Nephron (organoid): ENCODE results near the gene SPARC.

ENCODE experiments used
- H3K27ac Mint-ChIP-seq, 3 experiments: 2 replicates each; pipeline ENCODE4 v1.8.0; 2020; ENCODE audit warnings: mixed read lengths in 3 of 3, mild to moderate bottlenecking in 2 of 3, moderate library complexity in 1 of 3
- H3K27me3 Mint-ChIP-seq: 2 replicates; pipeline ENCODE4 v1.8.0; 2021; ENCODE audit warnings: low read depth, mild to moderate bottlenecking, moderate library complexity, mixed read lengths
- H3K36me3 Mint-ChIP-seq: 2 replicates; pipeline ENCODE4 v1.8.0; 2020; ENCODE audit warnings: low read depth, mixed read lengths
- H3K4me1 Mint-ChIP-seq: 2 replicates; pipeline ENCODE4 v1.8.0; 2020; ENCODE audit warnings: mixed read lengths
- H3K4me3 Mint-ChIP-seq, 3 experiments: 2 replicates each; pipeline ENCODE4 v1.8.0; 2020; ENCODE audit warnings: mild to moderate bottlenecking in 3 of 3, mixed read lengths in 3 of 3, moderate library complexity in 2 of 3
- H3K9me3 Mint-ChIP-seq: 2 replicates; pipeline ENCODE4 v1.8.0; 2020; ENCODE audit warnings: mixed read lengths
- CTCF ChIP-seq, 3 experiments: fragments of 200-600 bp; sonication (generic); IDR thresholded peaks; one replicate each; pipeline ENCODE4 v1.5.0; 2021; ENCODE audit warnings: antibody characterized with exemption in 3 of 3; ENCODE audit not compliant: unreplicated experiment in 3 of 3

SPARC gene

GRCh38 chr5:151664694-151665585 lies 21.8 kb downstream of the SPARC start:
- Mint-ChIP-seq H3K4me3 (peak overlapping the region in 1 of 3 experiments; percentile 14), H3K36me3 (peaks cover 84% of the 10 kb centered on the region), H3K27me3 (no peaks in the 10 kb centered on the region), H3K4me1 (peaks cover 70% of the 10 kb centered on the region), H3K9me3 (no peaks in the 10 kb centered on the region), H3K27ac (peak overlapping the region; percentile 84 to 98 (median 95))
- TF ChIP-seq CTCF (IDR thresholded peaks at IDR 0.05; ENCODE audit: unreplicated experiment in 3 of 3): no peak

- TF ChIP-seq CTCF (IDR thresholded peaks at IDR 0.05; ENCODE audit: unreplicated experiment in 3 of 3): no peak
- Mint-ChIP-seq H3K4me1 (peaks cover 68% of the 10 kb centered on the region), H3K36me3 (peaks cover 72% of the 10 kb centered on the region), H3K27me3 (no peaks in the 10 kb centered on the region), H3K9me3 (no peaks in the 10 kb centered on the region), H3K27ac (peak overlapping the region; percentile 87 to 98 (median 93)), H3K4me3 (peak overlapping the region in 1 of 3 experiments; percentile 25)
These were observed 23.0 kb downstream of the SPARC start for GRCh38 chr5:151663617-151664293.

GRCh38 chr5:151662805-151663204 lies 23.9 kb downstream of the SPARC start:
- peak overlapping the region; percentile 87 to 98 (median 93) for H3K27ac Mint-ChIP-seq
- no peak overlapping the region for H3K4me3 Mint-ChIP-seq
- peaks cover 68% of the 10 kb centered on the region for H3K4me1 Mint-ChIP-seq
- H3K9me3 Mint-ChIP-seq: no peaks in the 10 kb centered on the region
- TF ChIP-seq CTCF (IDR thresholded peaks at IDR 0.05; ENCODE audit: unreplicated experiment in 3 of 3): no peak
- no peaks in the 10 kb centered on the region for H3K27me3 Mint-ChIP-seq
- peaks cover 63% of the 10 kb centered on the region for H3K36me3 Mint-ChIP-seq

GRCh38 chr5:151661968-151662732 lies 24.6 kb downstream of the SPARC start:
- no peaks in the 10 kb centered on the region for H3K9me3 Mint-ChIP-seq
- H3K27ac Mint-ChIP-seq: peak overlapping the region; percentile 87 to 98 (median 93)
- peaks cover 57% of the 10 kb centered on the region for H3K36me3 Mint-ChIP-seq
- no peak overlapping the region for H3K4me3 Mint-ChIP-seq
- TF ChIP-seq CTCF (IDR thresholded peaks at IDR 0.05; ENCODE audit: unreplicated experiment in 3 of 3): no peak
- H3K4me1 Mint-ChIP-seq: peaks cover 68% of the 10 kb centered on the region
- no peaks in the 10 kb centered on the region for H3K27me3 Mint-ChIP-seq

GRCh38 chr5:151660616-151661495 lies 25.9 kb downstream of the SPARC start:
- Mint-ChIP-seq H3K4me3 (no peak overlapping the region), H3K27ac (peak overlapping the region; percentile 75 to 98 (median 90)), H3K4me1 (peaks cover 63% of the 10 kb centered on the region), H3K27me3 (no peaks in the 10 kb centered on the region), H3K36me3 (peaks cover 46% of the 10 kb centered on the region), H3K9me3 (no peaks in the 10 kb centered on the region)
- TF ChIP-seq CTCF (IDR thresholded peaks at IDR 0.05; ENCODE audit: unreplicated experiment in 3 of 3): no peak
